ENCODE measurements around the gene IL1A.

DNA sequence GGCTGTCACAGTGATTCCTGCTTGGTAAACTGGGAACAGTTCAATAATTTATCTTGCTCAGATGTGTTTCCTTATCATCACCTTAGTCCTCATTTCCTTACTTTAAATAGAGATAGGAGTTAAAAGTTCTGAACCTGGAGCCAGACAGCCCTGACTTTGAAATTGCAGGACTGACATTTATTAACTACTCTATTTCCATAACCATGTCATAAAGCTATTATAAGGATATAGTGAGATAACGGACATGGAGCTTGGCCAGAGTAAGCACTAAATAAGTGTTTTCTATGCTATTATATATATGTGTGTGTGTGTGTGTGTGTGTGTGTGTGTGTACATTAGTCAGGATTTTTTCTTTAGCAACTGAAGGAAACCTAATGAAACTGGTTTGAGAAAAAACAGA lies 50.4 kb downstream of the IL1A start:
- TF ChIP-seq CTCF (IDR thresholded peaks at IDR 0.05), result no peak
- no peak for TF ChIP-seq POLR2A (IDR thresholded peaks at IDR 0.05)

Measured in testis (tissue), 2 donors.